Right renal cortex interstitium (tissue), 3 donors: ENCODE data around the gene UBQLN1. TPM values are rescaled to one million over a fixed set of nuclear protein-coding genes. Genes with fewer than 3 reads are reported as not detected.

ENCODE experiments used
- DNase-seq, 3 donors: peaks; one replicate each; pipeline ENCODE4 v3.0.0-alpha.2; 2013; ENCODE audit warnings: low read depth in 3 of 3, low spot score in 2 of 3
- polyA plus RNA-seq, 3 donors: library from polyadenylated mRNA; unstranded; fragments of 120-200 nt; gene quantifications; one replicate each; pipeline ENCODE4 v1.2.1, GENCODE V29; 2013; ENCODE audit not compliant: insufficient read length in 3 of 3

UBQLN1 gene
- polyA plus RNA-seq, 3 donors, result 125 to 129 (median 129) TPM

- DNase-seq, result no peak
These were observed 8.7 kb downstream of the UBQLN1 start for GRCh38 chr9:83698976-83699585.

GRCh38 chr9:83691492-83691891 lies 16.3 kb downstream of the UBQLN1 start:
- no peak for DNase-seq

GRCh38 chr9:83688921-83689320 lies 18.8 kb downstream of the UBQLN1 start:
- DNase-seq, result no peak

- DNase-seq, result no peak
These were observed 26.3 kb downstream of the UBQLN1 start for GRCh38 chr9:83681490-83681889.

GRCh38 chr9:83680233-83680632 lies 27.5 kb downstream of the UBQLN1 start:
- no peak for DNase-seq

- DNase-seq, result no peak
These were observed 30.2 kb downstream of the UBQLN1 start for GRCh38 chr9:83677596-83677995.

GRCh38 chr9:83675466-83675865 lies 32.3 kb downstream of the UBQLN1 start:
- DNase-seq, result no peak

- no peak for DNase-seq
These were observed 36.3 kb downstream of the UBQLN1 start for GRCh38 chr9:83671451-83671850.

- DNase-seq, result no peak
These were observed 37.4 kb downstream of the UBQLN1 start for GRCh38 chr9:83670381-83670780.

- DNase-seq, result no peak
These were observed 38.7 kb downstream of the UBQLN1 start for GRCh38 chr9:83669067-83669466.

- DNase-seq, result no peak
These were observed 42.1 kb downstream of the UBQLN1 start for GRCh38 chr9:83665580-83666200.

- no peak for DNase-seq
These were observed 44.8 kb downstream of the UBQLN1 start for GRCh38 chr9:83662933-83663332.

GRCh38 chr9:83656952-83657351 lies 50.8 kb downstream of the UBQLN1 start:
- no peak for DNase-seq

GRCh38 chr9:83656032-83656680 lies 51.6 kb downstream of the UBQLN1 start:
- DNase-seq, result no peak

GRCh38 chr9:83655433-83655832 lies 52.3 kb downstream of the UBQLN1 start:
- no peak for DNase-seq

- DNase-seq, result no peak
These were observed 55.3 kb downstream of the UBQLN1 start for GRCh38 chr9:83652433-83652832.

- no peak for DNase-seq
These were observed 56.2 kb downstream of the UBQLN1 start for GRCh38 chr9:83651558-83651957.

GRCh38 chr9:83649515-83649914 lies 58.2 kb downstream of the UBQLN1 start:
- no peak for DNase-seq

- DNase-seq, result no peak
These were observed 58.7 kb downstream of the UBQLN1 start for GRCh38 chr9:83649080-83649479.

- no peak for DNase-seq
These were observed 61.1 kb downstream of the UBQLN1 start for GRCh38 chr9:83646500-83647239.

- no peak for DNase-seq
These were observed 65.0 kb downstream of the UBQLN1 start for GRCh38 chr9:83642793-83643192.

- no peak for DNase-seq
These were observed 68.5 kb downstream of the UBQLN1 start for GRCh38 chr9:83639266-83639665.
